Stimulated activated CD4-positive, alpha-beta T cell treated with anti-CD3 and anti-CD28 coated beads, Interleukin-1b, Interleukin-23, amount 100 ng/mL, for 4 hours (primary cell): ENCODE results near the gene CAMK2D.

ENCODE experiments used
- DNase-seq, 2 donors: peaks; one replicate each; pipeline ENCODE4 v3.0.0-alpha.2; 2020; ENCODE audit warnings: low read depth in 2 of 2

CAMK2D gene

DNA sequence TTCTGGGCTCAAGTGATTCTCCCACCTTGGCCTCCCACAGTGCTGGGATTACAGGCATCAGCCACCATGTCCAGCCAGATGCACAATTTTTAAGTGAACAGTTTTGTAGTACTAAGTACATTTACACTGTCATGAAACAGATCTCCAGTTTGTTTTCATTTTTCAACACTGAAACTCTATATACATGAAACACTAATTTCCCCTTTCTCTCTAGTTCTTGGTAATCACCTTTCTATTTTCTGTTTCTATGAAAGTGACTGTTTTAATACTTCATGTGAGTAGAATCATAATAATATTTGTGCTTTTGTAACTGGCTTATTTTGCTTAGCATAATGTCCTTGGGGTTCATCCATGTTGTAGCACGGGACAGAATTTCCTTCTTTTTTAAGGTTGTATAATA is 237.4 kb downstream of the CAMK2D start:
- DNase-seq = no peak

GRCh38 chr4:113522433-113522832 is 239.1 kb downstream of the CAMK2D start:
- no peak for DNase-seq

DNA sequence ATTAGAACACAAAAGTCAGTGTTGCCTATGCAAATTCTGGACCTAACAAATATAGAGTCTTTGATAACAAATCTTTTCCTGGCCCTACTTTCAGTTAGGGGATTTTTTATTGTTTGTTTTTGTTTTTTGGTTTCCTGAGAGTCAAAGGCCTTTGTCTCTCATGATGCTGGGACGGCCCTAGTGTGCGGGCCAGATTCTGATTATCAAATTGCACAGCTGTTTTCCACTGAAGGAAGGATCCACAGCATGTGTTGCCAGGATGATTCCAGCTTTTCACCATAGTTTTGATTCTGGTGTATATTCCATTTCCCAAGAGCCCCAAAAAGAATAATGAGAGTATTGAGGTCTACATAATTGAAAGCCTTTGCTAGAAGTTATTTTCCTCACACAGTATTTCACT is 248.2 kb downstream of the CAMK2D start:
- no peak for DNase-seq

- no peak for DNase-seq
These were observed 248.7 kb downstream of the CAMK2D start for GRCh38 chr4:113512880-113513279.

- DNase-seq = no peak
These were observed 249.6 kb downstream of the CAMK2D start for GRCh38 chr4:113511944-113512343.

DNA sequence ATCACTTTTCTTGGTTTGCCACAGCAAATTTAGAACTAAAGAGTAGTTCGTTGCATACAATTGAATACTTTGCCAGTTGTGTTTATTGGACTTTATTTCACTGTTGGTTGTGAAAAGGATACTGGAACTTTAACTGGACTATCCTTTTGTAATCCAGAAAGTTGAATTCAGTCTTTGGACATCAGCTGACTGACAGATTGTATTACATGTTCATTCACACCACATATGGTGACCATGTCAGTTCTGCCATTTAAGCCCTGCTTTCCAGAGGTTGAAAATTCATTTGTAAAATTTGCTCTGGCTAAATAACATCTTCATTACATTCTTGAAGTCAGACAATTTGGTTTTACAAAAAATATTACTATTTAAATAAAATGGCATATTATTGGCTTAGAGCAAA is 251.7 kb downstream of the CAMK2D start:
- no peak for DNase-seq

DNA sequence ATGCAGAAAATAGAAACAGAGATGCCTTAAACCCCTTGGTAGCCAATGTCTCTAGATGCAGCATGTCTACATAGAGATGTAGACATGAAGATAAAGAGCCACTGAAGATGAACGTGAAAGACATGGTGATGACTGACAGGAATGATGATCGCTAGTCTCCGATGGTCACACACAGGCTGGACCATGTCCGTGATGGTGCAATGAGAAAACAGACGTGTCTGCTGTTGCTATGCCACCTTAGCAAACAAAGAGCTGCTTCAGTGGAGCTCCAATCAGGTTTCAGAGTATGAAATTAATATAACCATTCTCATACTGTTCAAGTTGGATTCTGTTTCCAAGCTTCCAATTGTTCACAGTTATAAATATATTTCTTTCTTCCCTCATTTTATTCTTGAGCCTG is 256.5 kb downstream of the CAMK2D start:
- DNase-seq = no peak

GRCh38 chr4:113504422-113504821 is 257.1 kb downstream of the CAMK2D start:
- DNase-seq = no peak

DNA sequence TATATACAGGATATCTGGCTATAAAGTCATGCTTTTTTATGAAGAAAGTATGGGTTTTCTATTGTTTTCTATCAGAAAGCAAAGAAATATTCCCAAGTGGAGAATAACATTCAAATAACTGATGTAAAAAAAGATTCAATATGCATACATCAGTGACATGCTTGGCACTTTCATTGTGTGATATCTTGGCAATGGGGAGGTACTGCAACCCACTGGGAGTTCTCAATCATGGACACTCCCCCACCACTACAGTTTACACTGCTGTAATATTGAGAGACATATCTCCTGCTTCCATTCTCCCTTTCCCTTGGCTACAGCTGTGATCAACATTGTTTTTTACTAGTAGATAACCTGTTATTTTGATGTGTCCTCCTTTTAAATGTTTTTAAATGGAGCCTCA is 257.8 kb downstream of the CAMK2D start:
- DNase-seq = no peak

DNA sequence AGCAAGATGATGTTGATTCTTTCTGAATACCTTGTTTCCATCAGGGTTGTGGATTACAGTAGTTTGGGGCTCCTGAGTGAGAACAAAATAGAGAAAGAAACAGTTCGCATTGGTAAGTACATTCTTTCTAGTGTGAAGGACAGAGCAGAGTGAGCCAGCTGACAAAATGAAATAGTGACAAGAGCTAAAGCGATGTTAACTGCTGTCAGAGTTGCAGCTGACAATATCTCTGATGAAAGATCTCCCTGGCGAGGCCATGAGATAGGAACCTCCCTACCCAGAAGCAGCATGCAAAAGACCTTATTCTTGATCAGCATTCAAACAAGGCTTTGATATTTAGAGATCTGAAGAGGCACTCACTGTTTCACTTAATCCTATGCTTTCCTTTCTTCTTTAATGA is 258.6 kb downstream of the CAMK2D start:
- DNase-seq = no peak

- no peak for DNase-seq
These were observed 259.1 kb downstream of the CAMK2D start for GRCh38 chr4:113502476-113502875.

DNA sequence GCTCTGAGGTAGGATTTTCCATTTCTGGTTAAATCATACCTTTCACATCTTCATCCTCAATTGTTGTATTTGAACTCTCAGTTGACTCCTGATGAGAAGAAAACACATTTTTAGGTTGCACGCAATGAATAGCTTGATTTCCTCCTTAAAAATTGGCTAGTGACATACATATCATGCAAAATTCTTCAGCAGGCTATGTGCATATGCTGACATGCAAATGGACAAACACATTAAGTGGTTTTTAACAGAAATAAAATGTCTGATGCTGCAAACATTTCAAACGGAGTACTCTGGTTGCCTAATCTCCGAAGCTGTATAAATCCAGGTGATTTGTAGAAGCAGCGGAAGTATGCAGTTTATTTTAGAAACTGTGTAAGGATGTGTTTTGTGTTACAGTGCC is 261.1 kb downstream of the CAMK2D start:
- no peak for DNase-seq

DNA sequence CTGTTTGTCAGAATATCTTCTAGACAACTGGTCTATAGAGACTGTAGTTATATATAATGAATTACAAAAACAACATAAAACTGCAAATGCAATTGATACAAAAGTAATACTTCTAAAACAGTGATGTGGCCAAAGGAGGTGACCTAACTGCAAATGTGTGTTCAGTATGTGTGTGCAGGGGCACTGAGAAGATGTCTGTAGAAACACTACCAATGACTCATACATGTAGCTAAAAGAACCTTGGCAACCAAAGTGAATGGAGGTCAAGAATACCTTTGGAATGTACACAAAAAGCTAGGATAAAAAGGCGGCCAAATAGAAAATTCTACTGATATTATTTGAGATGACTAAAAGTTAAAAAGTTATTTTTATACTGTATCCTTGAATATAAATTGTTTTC is 261.8 kb downstream of the CAMK2D start:
- no peak for DNase-seq

- no peak for DNase-seq
These were observed 262.4 kb downstream of the CAMK2D start for GRCh38 chr4:113499166-113499565.

- DNase-seq = no peak
These were observed 264.2 kb downstream of the CAMK2D start for GRCh38 chr4:113497154-113497884.

GRCh38 chr4:113496698-113497097 is 264.8 kb downstream of the CAMK2D start:
- DNase-seq = no peak

DNA sequence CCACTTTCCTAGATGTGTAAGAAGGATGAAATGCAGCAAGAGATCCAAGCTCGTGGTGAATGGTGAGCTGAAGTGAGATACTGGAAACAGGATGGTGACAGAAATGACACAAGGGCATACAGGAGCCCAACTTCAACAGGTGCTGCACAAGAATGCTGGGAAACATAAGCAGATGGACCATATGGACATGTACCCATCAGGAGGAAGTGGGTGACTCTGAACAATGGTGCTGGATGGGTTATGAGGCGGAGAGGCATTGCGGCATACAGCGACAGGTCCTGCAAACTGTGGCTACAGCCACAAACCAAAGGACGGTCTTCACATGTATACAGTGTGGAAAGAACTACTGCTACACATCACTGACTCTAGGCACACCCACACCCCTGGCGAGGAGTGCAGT is 265.7 kb downstream of the CAMK2D start:
- no peak for DNase-seq

DNA sequence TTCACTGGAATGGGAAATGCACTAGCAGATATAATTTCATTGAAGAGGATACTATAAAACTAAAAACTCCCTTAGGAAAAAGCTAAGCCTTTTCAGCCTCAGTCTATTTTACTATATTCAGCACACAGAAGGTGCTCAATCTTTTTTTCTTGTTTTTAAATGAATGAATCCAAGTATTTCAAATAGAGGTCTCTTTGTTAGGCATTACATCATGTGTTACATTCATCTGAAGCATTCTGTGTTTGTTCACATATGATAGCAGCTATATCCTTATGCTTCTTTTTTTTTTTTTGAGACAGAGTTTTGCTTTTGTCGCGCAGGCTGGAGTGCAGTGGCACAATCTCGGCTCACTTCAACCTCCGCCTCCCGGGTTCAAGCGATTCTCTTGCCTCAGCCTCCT is 278.4 kb downstream of the CAMK2D start:
- DNase-seq = no peak

DNA sequence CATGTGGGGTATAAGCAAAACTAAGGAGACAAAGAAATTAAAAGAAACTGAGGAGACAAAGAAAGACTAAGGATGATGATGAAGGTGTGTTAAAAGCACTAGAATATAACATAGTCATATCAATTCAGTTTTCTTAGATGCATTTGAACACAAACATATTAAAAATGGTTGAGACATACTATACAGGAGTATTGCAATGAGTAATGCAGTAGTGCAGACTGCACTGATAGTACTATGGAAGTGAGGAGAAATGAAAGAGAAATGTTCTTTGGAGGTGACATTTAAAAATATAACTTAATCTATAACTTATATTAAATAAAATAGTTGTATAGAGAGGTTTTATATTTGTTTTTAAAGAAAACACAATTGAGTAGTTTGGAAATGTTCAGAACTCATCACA is 279.2 kb downstream of the CAMK2D start:
- DNase-seq = no peak

DNA sequence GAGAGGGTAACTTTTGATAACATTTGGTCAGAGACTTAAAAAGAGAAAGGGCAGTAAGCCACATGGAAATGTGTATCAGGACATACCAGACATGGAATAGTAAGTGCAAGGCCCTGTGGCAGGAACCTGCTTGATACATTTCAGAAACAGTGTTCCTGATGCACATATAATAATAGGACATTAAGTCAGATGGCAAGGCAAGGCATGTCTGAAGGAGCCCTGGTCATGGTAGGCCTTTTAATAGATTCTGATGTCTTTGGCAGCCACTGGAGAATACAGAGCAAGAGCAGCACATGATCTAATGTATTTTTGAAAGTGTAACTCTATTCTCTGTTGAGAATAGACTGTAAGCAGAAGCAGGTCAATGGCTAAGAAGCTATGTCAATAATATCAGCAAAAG is 279.7 kb downstream of the CAMK2D start:
- no peak for DNase-seq

GRCh38 chr4:113480109-113480508 is 281.4 kb downstream of the CAMK2D start:
- no peak for DNase-seq

GRCh38 chr4:113478032-113478431 is 283.5 kb downstream of the CAMK2D start:
- no peak for DNase-seq

- DNase-seq = no peak
These were observed 284.7 kb downstream of the CAMK2D start for GRCh38 chr4:113476800-113477199.

GRCh38 chr4:113474017-113474416 is 287.5 kb downstream of the CAMK2D start:
- no peak for DNase-seq
